Measurements from ENCODE around the gene EFCAB7.

EFCAB7 gene, protein sequence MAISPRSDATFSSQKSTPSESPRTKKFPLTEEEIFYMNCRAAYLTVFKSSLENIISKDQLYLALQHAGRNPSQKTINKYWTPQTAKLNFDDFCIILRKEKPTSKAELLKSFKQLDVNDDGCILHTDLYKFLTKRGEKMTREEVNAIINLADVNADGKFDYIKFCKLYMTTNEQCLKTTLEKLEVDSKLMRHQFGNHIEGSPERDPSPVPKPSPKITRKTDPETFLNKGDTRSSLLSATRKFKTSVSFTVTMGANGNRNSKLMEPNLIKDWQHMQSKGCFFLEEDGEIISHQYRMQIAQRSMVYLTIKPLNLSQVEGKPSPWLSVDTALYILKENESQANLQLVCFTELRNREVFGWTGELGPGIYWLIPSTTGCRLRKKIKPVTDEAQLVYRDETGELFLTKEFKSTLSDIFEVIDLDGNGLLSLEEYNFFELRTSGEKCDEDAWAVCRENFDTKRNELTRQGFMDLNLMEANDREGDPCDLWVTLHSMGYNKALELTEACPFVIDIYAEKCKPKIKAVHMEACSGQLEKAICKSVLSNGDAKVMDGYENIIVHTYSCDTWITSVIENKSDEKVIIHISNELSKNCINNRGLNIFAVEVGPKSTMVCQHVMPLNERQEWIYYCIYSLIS

DNA sequence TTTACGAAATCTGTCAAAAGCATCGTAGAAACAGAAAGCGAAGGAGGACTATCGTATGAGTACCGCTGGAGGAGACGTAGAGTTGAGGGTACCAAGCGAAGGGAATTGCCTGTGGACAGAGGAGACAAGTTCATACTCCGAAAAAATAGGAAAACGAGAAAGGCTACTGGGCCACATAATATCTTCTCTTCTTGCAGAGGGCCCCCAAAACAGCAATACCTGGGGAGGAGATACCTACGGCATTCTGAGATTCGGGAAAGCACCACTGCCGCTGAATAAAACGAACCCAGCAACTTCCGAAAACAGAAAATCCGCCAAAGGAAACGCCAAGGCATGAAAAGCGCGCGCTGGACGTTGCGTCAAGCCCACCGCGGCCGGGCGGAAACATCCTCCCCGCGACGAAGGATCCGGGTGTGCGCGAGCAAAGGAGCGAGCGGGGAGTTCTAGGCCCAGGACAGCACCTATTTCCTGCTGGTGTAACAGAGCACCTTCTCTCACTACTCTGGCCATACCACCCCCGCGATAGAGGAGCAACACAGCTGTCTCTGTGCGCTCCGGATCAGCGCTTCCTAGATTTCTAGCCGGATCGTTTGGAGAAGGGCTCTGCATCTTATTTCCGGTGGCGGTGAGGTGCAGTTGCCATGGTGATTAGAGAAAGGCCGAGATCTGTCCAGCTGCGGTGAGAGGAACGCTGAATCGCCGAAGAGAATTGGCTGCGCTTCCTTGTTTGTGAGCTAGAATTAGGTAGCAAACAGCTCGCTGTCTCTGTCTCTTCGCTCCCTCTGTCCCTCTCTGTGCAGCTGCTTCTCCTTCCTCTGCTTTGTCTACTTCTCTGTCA lies at the start of gene EFCAB7, which contains the start of gene ITGB3BP:
EFCAB7 (plus strand) TSS at position 635 of the 838 bp plus-strand sequence. CDS start 2,048 bp downstream, outside the sequence.
ITGB3BP (minus strand) TSS at position 335 of the 838 bp plus-strand sequence; CDS start at position 243, 92 bp downstream.
- TF ChIP-seq POLR2A (IDR thresholded peaks at IDR 0.05; ENCODE audit: low read length) (peak; percentile 88), GATA1 (IDR thresholded peaks at IDR 0.05; ENCODE audit: low read depth, low read length) (no peak)
- peak; percentile 95 to 96 for DNase-seq

- no peak for TF ChIP-seq GATA1 (IDR thresholded peaks at IDR 0.05; ENCODE audit: low read depth, low read length)
- no peak for TF ChIP-seq POLR2A (IDR thresholded peaks at IDR 0.05; ENCODE audit: low read length)
- no peak for DNase-seq
Measured at GRCh38 chr1:63475761-63476160, 47.6 kb upstream of the EFCAB7 start.

GRCh38 chr1:63480057-63480456 lies 43.3 kb upstream of the EFCAB7 start:
- DNase-seq: no peak
- TF ChIP-seq POLR2A (IDR thresholded peaks at IDR 0.05; ENCODE audit: low read length) (no peak), GATA1 (IDR thresholded peaks at IDR 0.05; ENCODE audit: low read depth, low read length) (no peak)

DNA sequence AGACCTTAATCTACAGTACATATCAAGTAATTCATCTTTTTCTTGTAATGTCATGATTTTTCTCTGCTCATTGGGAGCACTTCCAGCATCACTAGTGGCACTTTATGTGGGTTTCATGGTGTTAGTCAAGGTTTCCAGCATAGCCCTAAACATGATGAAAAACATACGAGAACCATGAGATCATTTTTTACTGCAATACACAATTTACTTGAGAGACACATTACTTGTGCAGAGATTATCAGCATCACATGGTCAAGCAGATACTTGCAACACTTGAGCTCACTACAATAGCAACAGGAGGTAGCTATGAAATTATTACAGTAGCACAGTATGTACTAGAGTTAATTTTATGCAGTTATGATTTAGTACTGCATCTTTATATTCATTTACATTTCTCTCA lies 36.7 kb upstream of the EFCAB7 start:
- TF ChIP-seq GATA1 (IDR thresholded peaks at IDR 0.05; ENCODE audit: low read depth, low read length): no peak
- no peak for TF ChIP-seq POLR2A (IDR thresholded peaks at IDR 0.05; ENCODE audit: low read length)
- DNase-seq: no peak

DNA sequence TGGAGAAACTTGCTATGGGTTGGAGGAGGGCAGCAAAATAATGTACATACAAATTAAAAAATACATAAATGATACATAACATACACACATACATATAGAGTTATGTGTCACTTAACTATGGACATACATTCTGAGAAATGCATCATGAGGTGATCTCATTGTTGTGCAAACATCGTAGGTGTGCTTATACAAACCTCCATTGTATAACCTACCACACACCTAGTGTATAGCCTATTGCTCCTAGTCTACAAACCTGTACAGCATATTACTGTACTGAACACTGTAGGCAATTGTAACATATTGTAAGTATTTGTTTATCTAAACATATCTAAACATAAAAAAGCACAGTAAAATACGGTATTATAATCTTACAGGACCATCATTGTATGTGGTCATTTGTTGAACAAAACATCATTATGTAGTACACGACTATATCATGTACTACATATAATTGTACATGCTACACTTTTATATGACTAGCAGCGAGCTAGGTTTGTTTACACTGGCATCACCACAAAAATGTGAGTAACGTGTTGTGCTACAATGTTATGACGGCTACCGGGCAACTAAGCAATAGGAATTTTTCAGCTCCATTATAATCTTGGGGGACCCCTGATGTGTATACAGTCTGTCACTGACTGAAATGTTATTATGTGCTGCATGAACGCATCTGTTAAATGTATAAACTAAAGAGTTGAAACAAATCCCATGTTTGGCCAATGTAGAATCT lies 35.8 kb upstream of the EFCAB7 start:
- no peak for TF ChIP-seq POLR2A (IDR thresholded peaks at IDR 0.05; ENCODE audit: low read length)
- no peak for DNase-seq

DNA sequence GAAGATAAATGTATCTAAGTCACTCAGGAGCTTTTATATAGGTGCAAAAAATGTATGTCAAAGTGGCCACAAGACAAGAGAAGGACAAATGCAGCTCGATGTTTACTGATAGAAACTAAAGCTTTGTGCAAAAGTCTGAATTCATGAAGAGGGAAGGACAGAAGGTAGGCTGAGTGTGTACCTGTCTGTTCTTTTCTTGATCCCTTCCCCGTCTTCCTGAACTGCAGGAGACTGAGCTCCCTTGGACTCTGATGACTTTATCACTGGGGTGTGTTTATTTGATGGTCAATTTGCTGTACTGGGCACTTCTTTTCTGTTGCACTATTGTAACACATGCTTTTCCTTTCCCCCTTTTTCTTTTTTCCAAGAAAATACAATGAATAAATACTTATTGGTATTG lies 25.7 kb upstream of the EFCAB7 start:
- TF ChIP-seq GATA1 (IDR thresholded peaks at IDR 0.05; ENCODE audit: low read depth, low read length): no peak
- TF ChIP-seq POLR2A (IDR thresholded peaks at IDR 0.05; ENCODE audit: low read length): no peak
- DNase-seq: no peak

DNA sequence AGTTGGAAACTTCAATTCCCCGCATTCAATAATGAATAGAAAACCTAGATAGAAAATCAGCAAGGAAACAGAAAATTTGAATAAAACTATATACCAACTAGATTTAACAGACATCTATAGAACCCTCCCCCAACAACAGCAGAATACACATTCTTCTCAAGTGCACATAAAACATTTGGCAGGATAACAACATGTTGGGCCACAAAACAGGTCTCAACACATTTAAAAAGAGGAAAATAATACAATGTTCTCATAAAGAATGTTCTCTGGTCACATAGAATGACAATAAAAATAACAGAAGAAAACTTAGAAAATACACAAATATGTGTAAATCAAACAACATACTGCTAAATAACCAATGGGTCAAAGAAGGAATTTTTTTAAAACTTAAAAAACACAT lies 25.2 kb upstream of the EFCAB7 start:
- no peak for DNase-seq
- TF ChIP-seq POLR2A (IDR thresholded peaks at IDR 0.05; ENCODE audit: low read length): no peak
- TF ChIP-seq GATA1 (IDR thresholded peaks at IDR 0.05; ENCODE audit: low read depth, low read length): no peak

- DNase-seq: no peak
- TF ChIP-seq POLR2A (IDR thresholded peaks at IDR 0.05; ENCODE audit: low read length): no peak
- TF ChIP-seq GATA1 (IDR thresholded peaks at IDR 0.05; ENCODE audit: low read depth, low read length): no peak
Measured at GRCh38 chr1:63501256-63501655, 22.1 kb upstream of the EFCAB7 start.

DNA sequence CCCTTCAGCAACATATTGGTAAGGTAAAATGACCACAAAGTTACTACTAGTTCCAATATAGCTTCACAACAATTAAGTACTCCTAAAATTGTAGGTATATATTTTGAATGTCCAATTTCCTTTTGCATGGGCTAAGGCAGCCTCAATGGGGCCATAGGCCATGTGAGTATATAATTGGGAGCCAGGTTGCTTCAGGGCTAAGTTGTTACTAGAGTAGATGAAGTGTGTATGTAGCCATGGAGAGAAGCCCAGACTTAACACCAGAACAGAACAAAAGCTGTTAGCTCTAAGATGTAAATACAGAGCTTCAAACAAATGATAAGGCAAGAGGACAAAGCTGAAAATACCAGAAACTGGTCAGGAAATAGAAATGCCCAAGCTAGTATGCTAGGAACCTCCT lies 16.5 kb upstream of the EFCAB7 start:
- TF ChIP-seq POLR2A (IDR thresholded peaks at IDR 0.05; ENCODE audit: low read length) (no peak), GATA1 (IDR thresholded peaks at IDR 0.05; ENCODE audit: low read depth, low read length) (no peak)

DNA sequence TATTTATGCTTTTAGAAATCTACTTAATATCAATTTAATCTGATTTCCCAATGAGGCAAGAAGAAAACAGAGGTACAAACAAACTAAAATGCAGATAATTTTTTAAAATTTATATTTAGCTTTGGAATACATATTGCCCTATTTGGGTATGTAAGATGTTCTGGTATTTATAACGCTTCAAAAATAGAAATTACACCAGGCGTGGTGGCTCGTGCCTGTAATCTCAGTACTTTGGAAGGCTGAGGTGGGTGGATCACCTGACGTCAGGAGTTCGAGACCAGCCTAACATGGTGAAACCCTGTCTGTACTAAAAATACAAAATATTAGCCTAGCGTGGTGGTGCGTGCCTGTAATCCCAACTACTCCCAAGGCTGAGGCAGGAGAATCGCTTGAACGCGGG lies 13.6 kb upstream of the EFCAB7 start:
- TF ChIP-seq GATA1 (IDR thresholded peaks at IDR 0.05; ENCODE audit: low read depth, low read length) (no peak), POLR2A (IDR thresholded peaks at IDR 0.05; ENCODE audit: low read length) (no peak)
- DNase-seq: no peak

More for the DNA sequence above, 16.5 kb upstream of the EFCAB7 start:
- no peak for DNase-seq

GRCh38 chr1:63512584-63512983 lies 10.7 kb upstream of the EFCAB7 start:
- TF ChIP-seq GATA1 (IDR thresholded peaks at IDR 0.05; ENCODE audit: low read depth, low read length) (no peak), POLR2A (IDR thresholded peaks at IDR 0.05; ENCODE audit: low read length) (no peak)
- no peak for DNase-seq

- DNase-seq: no peak
Measured at GRCh38 chr1:63516629-63517028, 6.7 kb upstream of the EFCAB7 start.

DNA sequence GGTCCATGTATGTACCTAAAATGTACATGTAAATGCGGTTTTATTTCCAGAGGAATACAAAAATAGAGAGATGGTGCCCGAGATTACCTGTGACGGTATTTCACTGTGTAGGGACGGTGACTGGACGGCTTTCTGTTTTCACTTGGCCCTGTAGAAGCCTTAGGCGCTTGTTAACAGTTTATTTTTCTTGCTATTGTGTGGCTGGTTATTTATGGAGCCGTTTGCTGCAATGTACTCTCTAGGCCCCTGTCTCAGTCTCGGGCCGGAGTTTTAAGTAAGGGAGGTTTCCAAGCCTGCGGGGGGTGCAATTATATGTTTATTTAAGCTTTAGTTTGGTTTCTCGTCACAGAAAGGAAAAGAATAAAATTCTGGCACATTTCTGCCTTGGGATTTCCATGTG lies 413 bp downstream of the EFCAB7 start:
- TF ChIP-seq GATA1 (IDR thresholded peaks at IDR 0.05; ENCODE audit: low read depth, low read length) (no peak), POLR2A (IDR thresholded peaks at IDR 0.05; ENCODE audit: low read length) (no peak)
- DNase-seq: peak; percentile 80 to 86

More at GRCh38 chr1:63516629-63517028, 6.7 kb upstream of the EFCAB7 start:
- TF ChIP-seq GATA1 (IDR thresholded peaks at IDR 0.05; ENCODE audit: low read depth, low read length) (no peak), POLR2A (IDR thresholded peaks at IDR 0.05; ENCODE audit: low read length) (no peak)
